ENCODE measurements around the gene ARFIP1. TPM values are rescaled to one million over a fixed set of nuclear protein-coding genes. Genes with fewer than 3 reads are reported as not detected.

The ARFIP1 gene
- total RNA-seq, 1 donor from 2014 or later, result 11.6 TPM

GRCh38 chr4:152939621-152940020 lies 159.9 kb downstream of the ARFIP1 start:
- no peak for TF ChIP-seq CTCF (IDR thresholded peaks at IDR 0.05)
- peaks cover 11% of the 10 kb centered on the region in 2 donors for H3K4me1 ChIP-seq
- H3K36me3 ChIP-seq, result no peaks in the 10 kb centered on the region
- no peaks in the 10 kb centered on the region for H3K9me3 ChIP-seq
- peaks cover 4% of the 10 kb centered on the region for H3K27me3 ChIP-seq
- no peak overlapping the region for H3K4me3 ChIP-seq
- DNase-seq (ENCODE audit: low spot score in 2 of 2), result no peak
- H3K27ac ChIP-seq, result no peak overlapping the region
- intact Hi-C loops (cut with DNase I), result no loop called here

GRCh38 chr4:152940461-152940860 lies 160.7 kb downstream of the ARFIP1 start:
- Histone ChIP-seq H3K4me3 (no peak overlapping the region), H3K4me1 (peaks cover 11% of the 10 kb centered on the region in 2 donors), H3K36me3 (no peaks in the 10 kb centered on the region), H3K9me3 (no peaks in the 10 kb centered on the region), H3K27me3 (peaks cover 4% of the 10 kb centered on the region), H3K27ac (no peak overlapping the region)
- intact Hi-C loops (cut with DNase I), result no loop called here
- TF ChIP-seq CTCF (IDR thresholded peaks at IDR 0.05), result no peak
- no peak for DNase-seq (ENCODE audit: low spot score in 2 of 2)

- peaks cover 7 to 8% of the 10 kb centered on the region in 2 donors for H3K4me1 ChIP-seq
- DNase-seq (ENCODE audit: low spot score in 2 of 2), result no peak
- no peaks in the 10 kb centered on the region for H3K9me3 ChIP-seq
- H3K36me3 ChIP-seq, result no peaks in the 10 kb centered on the region
- no peak overlapping the region for H3K4me3 ChIP-seq
- no peak overlapping the region for H3K27ac ChIP-seq
- H3K27me3 ChIP-seq, result peaks cover 4% of the 10 kb centered on the region
- TF ChIP-seq CTCF (IDR thresholded peaks at IDR 0.05), result no peak
- intact Hi-C loops (cut with DNase I), result no loop called here
Observed at GRCh38 chr4:152941411-152941810, 161.7 kb downstream of the ARFIP1 start.

- Histone ChIP-seq H3K9me3 (no peaks in the 10 kb centered on the region), H3K4me1 (peaks cover 0 to 2% of the 10 kb centered on the region in 2 donors), H3K4me3 (no peak overlapping the region), H3K27me3 (peaks cover under 1% of the 10 kb centered on the region), H3K27ac (no peak overlapping the region), H3K36me3 (no peaks in the 10 kb centered on the region)
- intact Hi-C loops (cut with DNase I), result no loop called here
- no peak for DNase-seq (ENCODE audit: low spot score in 2 of 2)
- no peak for TF ChIP-seq CTCF (IDR thresholded peaks at IDR 0.05)
Observed at GRCh38 chr4:152942346-152942745, 162.6 kb downstream of the ARFIP1 start.

- no peaks in the 10 kb centered on the region for H3K4me1 ChIP-seq
- intact Hi-C loops (cut with DNase I), result no loop called here
- H3K27ac ChIP-seq, result no peak overlapping the region
- no peaks in the 10 kb centered on the region for H3K9me3 ChIP-seq
- H3K27me3 ChIP-seq, result no peaks in the 10 kb centered on the region
- no peak for TF ChIP-seq CTCF (IDR thresholded peaks at IDR 0.05)
- H3K36me3 ChIP-seq, result no peaks in the 10 kb centered on the region
- H3K4me3 ChIP-seq, result no peak overlapping the region
- no peak for DNase-seq (ENCODE audit: low spot score in 2 of 2)
Observed at GRCh38 chr4:152943672-152944071, 163.9 kb downstream of the ARFIP1 start.

- no peaks in the 10 kb centered on the region for H3K27me3 ChIP-seq
- TF ChIP-seq CTCF (IDR thresholded peaks at IDR 0.05), result no peak
- no peak overlapping the region for H3K27ac ChIP-seq
- no peaks in the 10 kb centered on the region for H3K4me1 ChIP-seq
- H3K9me3 ChIP-seq, result no peaks in the 10 kb centered on the region
- intact Hi-C loops (cut with DNase I), result no loop called here
- no peak for DNase-seq (ENCODE audit: low spot score in 2 of 2)
- H3K4me3 ChIP-seq, result no peak overlapping the region
- H3K36me3 ChIP-seq, result no peaks in the 10 kb centered on the region
Observed at GRCh38 chr4:152944666-152945320, 165.0 kb downstream of the ARFIP1 start.
